B cell (primary cell): ENCODE data around the gene SIK3. TPM values are rescaled to one million over a fixed set of nuclear protein-coding genes. Genes with fewer than 3 reads are reported as not detected.

Source experiments
- ATAC-seq: fragments of 200-7000 bp; cut with Tn5 transposase; one replicate; pipeline ENCODE4 v1.10.0; 2021; ENCODE audit warnings: low read depth, mild to moderate bottlenecking, moderate number of reproducible peaks, moderate library complexity
- CTCF ChIA-PET: fragments of 350-600 bp; sonication (Branson Sonifier 250); formaldehyde crosslinking; loops from one replicate; lab custom pipeline; 2021; ENCODE audit warnings: antibody characterized with exemption, inconsistent platforms; lab: Charles Lee
- POLR2A ChIA-PET: fragments of 350-600 bp; sonication (Branson Sonifier 250); formaldehyde crosslinking; loops from one replicate; lab custom pipeline; 2021; ENCODE audit warnings: antibody characterized with exemption; lab: Charles Lee
- DNase-seq: peaks from one replicate; pipeline ENCODE4 v3.0.0; 2013
- H2AFZ ChIP-seq: 2 replicates; pipeline ENCODE4 v1.6.1; 2012; ENCODE audit warnings: mild to moderate bottlenecking, low read depth, low read length; ENCODE audit not compliant: insufficient read depth, poor library complexity, severe bottlenecking
- H3K27ac ChIP-seq, 2 donors: 1 replicate in 1 of 2; 2 replicates in 1 of 2; pipeline ENCODE4 v1.5.1; 2012 to 2013; ENCODE audit warnings: low read length in 2 of 2, mild to moderate bottlenecking in 2 of 2, moderate library complexity in 1 of 2
- H3K27me3 ChIP-seq, 4 experiments: fragments of 200-600 bp in 1 of 4; sonication (generic) in 1 of 4; replicated peaks in 1 of 4; 1 replicate in 2 of 4; 2 replicates in 2 of 4; pipeline versions ENCODE4 v1.6.1 to v1.7.0; 2013 to 2016; ENCODE audit warnings: low read length in 3 of 4, mild to moderate bottlenecking in 2 of 4, mixed read lengths in 1 of 4, moderate library complexity in 1 of 4; ENCODE audit not compliant: insufficient read depth in 4 of 4, control insufficient read depth in 3 of 4; ENCODE audit errors: control extremely low read depth in 1 of 4
- H3K36me3 ChIP-seq, 2 experiments: replicated peaks in 1 of 2; 1 replicate in 1 of 2; 2 replicates in 1 of 2; pipeline versions ENCODE4 v1.6.1 to v1.7.1; 2013; ENCODE audit warnings: low read length in 1 of 2; ENCODE audit not compliant: insufficient read depth in 2 of 2, control insufficient read depth in 1 of 2; ENCODE audit errors: control extremely low read depth in 1 of 2, extremely low read depth in 1 of 2
- H3K4me1 ChIP-seq, 2 donors: fragments of 200-600 bp in 1 of 2; sonication (generic) in 1 of 2; 1 replicate in 1 of 2; 2 replicates in 1 of 2; pipeline versions ENCODE4 v1.5.1 to v1.6.1; 2013 to 2017; ENCODE audit warnings: low read length in 2 of 2; ENCODE audit not compliant: control insufficient read depth in 2 of 2, insufficient read depth in 2 of 2
- H3K4me2 ChIP-seq: replicated peaks from 2 replicates; pipeline ENCODE3; 2012; ENCODE audit warnings: mild to moderate bottlenecking, low read depth, low read length; ENCODE audit not compliant: poor library complexity, severe bottlenecking
- H3K4me3 ChIP-seq, 5 experiments: fragments of 200-600 bp in 1 of 5; sonication (generic) in 1 of 5; 1 replicate in 3 of 5; 2 replicates in 2 of 5; pipeline versions ENCODE4 v1.5.1 to v1.7.0; 2011 to 2016; ENCODE audit warnings: low read length in 4 of 5, mild to moderate bottlenecking in 4 of 5, low read depth in 2 of 5, control low read depth in 1 of 5, moderate library complexity in 1 of 5; ENCODE audit not compliant: insufficient read depth in 1 of 5; ENCODE audit errors: control extremely low read depth in 1 of 5, extremely low read depth in 1 of 5
- H3K79me2 ChIP-seq: fragments of 200-600 bp; sonication (generic); one replicate; pipeline ENCODE4 v1.6.0; 2016; ENCODE audit warnings: low read length; ENCODE audit not compliant: control insufficient read depth, insufficient read depth
- H3K9ac ChIP-seq: fragments of 200-600 bp; sonication (generic); 2 replicates; pipeline ENCODE4 v1.6.1; 2017; ENCODE audit warnings: mild to moderate bottlenecking, low read length, moderate library complexity
- H3K9me3 ChIP-seq, 3 donors: one replicate each; pipeline versions ENCODE4 v1.6.1 to v1.7.1; 2013; ENCODE audit warnings: low read length in 2 of 3; ENCODE audit not compliant: control insufficient read depth in 2 of 3, insufficient read depth in 1 of 3; ENCODE audit errors: control extremely low read depth in 1 of 3
- H4K20me1 ChIP-seq: 2 replicates; pipeline ENCODE4 v1.6.0; 2012; ENCODE audit warnings: mild to moderate bottlenecking, low read length; ENCODE audit not compliant: insufficient read depth, control insufficient read depth, poor library complexity, severe bottlenecking
- H3K27ac Mint-ChIP-seq: one replicate; pipeline ENCODE4 v1.8.0; 2021; ENCODE audit warnings: mixed read lengths
- H3K27me3 Mint-ChIP-seq: one replicate; pipeline ENCODE4 v1.8.0; 2021; ENCODE audit warnings: mixed read lengths
- H3K4me1 Mint-ChIP-seq: one replicate; pipeline ENCODE4 v1.8.0; 2021; ENCODE audit warnings: mixed read lengths
- H3K4me3 Mint-ChIP-seq: one replicate; pipeline ENCODE4 v1.8.0; 2021; ENCODE audit warnings: mixed read lengths
- H3K9me3 Mint-ChIP-seq: one replicate; pipeline ENCODE4 v1.8.0; 2022; ENCODE audit warnings: mixed read lengths; ENCODE audit not compliant: insufficient read depth
- EZH2 ChIP-seq: IDR thresholded peaks from 2 replicates; pipeline ENCODE4 v1.6.1; 2012; ENCODE audit warnings: borderline replicate concordance, low read depth, mild to moderate bottlenecking, moderate library complexity, low read length; ENCODE audit not compliant: insufficient read depth, poor library complexity, severe bottlenecking
- WGBS: methylation state at CpG from one replicate; pipeline ENCODE4 v1.1.5; 2013; ENCODE audit warnings: missing lambda C conversion rate; ENCODE audit not compliant: insufficient coverage; 5-methylcytosine and 5-hydroxymethylcytosine counted together
- intact Hi-C: fragments of 100-400 bp; cut with micrococcal nuclease; formaldehyde crosslinking; loops from one replicate; pipeline ENCODE4 v1.10.0; 2022
- polyA plus RNA-seq: library from polyadenylated mRNA; depleted of rRNA; stranded (reverse); fragments of >200 nt; gene quantifications from 2 replicates; pipeline ENCODE4 v1.2.3, GENCODE V29; 2012
- total RNA-seq, 2 donors: library from RNA; stranded (reverse); fragments of 120-200 nt in 1 of 2; gene quantifications; 1 replicate in 1 of 2; 2 replicates in 1 of 2; pipeline versions ENCODE4 v1.2.3 to v1.2.4, GENCODE V29; 2013 to 2022
- TF ChIP-seq, protein P1 (sequence below): fragments of 200-600 bp; IDR thresholded peaks from one replicate; pipeline ENCODE4 v1.8.0; 2022; ENCODE audit warnings: antibody characterized with exemption, mild to moderate bottlenecking

SIK3 gene
- total and polyA plus RNA-seq, 2 donors (not counting 1 experiment from before 2014, with no cell fraction given): 36.5 to 180 TPM

DNA sequence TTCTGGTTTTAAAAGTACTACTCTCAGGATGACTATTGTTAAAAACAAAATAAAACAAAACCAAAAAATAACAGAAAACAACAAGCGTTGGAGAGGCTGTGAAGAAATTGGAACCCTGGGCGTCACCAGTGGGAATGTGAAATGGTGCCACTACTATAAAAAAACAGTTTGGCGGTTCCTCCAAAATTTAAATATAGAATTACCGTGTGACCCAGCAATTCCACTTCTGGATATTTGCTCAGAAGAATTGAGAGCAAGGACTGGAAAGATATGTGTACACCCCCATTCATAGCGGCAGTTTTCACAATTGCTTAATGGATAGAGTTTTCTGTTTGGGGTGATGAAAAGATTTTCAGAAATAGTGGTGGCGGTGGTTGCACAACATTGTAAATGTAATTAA, 283.7 kb downstream of the SIK3 start:
- TF ChIP-seq, protein P1, sequence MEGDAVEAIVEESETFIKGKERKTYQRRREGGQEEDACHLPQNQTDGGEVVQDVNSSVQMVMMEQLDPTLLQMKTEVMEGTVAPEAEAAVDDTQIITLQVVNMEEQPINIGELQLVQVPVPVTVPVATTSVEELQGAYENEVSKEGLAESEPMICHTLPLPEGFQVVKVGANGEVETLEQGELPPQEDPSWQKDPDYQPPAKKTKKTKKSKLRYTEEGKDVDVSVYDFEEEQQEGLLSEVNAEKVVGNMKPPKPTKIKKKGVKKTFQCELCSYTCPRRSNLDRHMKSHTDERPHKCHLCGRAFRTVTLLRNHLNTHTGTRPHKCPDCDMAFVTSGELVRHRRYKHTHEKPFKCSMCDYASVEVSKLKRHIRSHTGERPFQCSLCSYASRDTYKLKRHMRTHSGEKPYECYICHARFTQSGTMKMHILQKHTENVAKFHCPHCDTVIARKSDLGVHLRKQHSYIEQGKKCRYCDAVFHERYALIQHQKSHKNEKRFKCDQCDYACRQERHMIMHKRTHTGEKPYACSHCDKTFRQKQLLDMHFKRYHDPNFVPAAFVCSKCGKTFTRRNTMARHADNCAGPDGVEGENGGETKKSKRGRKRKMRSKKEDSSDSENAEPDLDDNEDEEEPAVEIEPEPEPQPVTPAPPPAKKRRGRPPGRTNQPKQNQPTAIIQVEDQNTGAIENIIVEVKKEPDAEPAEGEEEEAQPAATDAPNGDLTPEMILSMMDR: no peak
- no peak for TF ChIP-seq EZH2
- no peak overlapping the region for H3K9ac ChIP-seq

DNA sequence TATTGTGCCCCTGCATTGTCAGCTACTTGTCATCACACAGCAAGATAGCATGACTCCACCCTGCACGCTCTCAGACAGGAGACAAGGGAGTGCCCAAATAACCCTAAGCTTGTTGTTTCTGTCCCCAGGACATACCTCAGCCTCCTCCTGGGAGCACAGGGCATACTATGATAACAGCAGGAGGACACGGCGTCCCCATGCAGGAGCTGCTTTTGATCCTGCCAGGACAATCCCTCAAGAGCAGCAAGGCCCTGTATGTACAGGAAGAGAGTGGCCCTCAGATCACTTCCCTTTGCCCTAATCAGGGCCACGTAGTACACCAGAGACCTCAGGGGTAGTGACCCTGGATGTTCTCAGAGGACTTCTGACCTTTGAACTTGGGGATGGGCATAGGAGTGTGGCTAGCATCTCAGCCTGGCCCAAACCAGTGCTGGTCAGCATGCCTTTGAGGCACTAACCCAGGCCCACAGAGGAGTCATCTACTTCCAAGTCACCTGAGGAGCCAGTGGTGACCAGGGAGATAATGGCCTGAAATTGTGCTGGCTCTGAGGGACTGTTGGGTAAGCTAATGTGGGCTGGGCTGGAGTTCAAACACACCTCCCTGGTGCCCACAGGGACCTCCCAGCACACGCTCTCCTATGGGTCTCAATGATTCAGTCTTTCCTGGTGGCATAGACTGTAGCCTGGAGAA, 284.3 kb downstream of the SIK3 start:
- ChIA-PET POLR2A (no interaction called here), CTCF (interaction anchor here (2.0 kb wide), 1 partner anchor 22 kb away, joined by 5 read pairs; no protein-coding TSS in a partner anchor)
- no peaks in the 10 kb centered on the region for H3K4me1 Mint-ChIP-seq
- 100% methylated on average over 3 of the region's 5 CpGs for WGBS
- no peak overlapping the region for H3K27ac Mint-ChIP-seq
- no peak overlapping the region for H3K4me2 ChIP-seq
- H3K4me1 ChIP-seq: no peaks in the 10 kb centered on the region
- H3K27ac ChIP-seq: no peak overlapping the region
- no peaks in the 10 kb centered on the region for H3K9me3 ChIP-seq
- no peak overlapping the region for H3K4me3 ChIP-seq
- H3K27me3 ChIP-seq: peaks cover 0 to 3% (median 0%) of the 10 kb centered on the region in 4 experiments
- H3K36me3 ChIP-seq: no peaks in the 10 kb centered on the region
- DNase-seq (no peak), ATAC-seq (no peak)
- no peaks in the 10 kb centered on the region for H3K9me3 Mint-ChIP-seq
- no peak overlapping the region for H3K9ac ChIP-seq
- TF ChIP-seq, protein P1: no peak
- TF ChIP-seq EZH2: no peak
- H3K27me3 Mint-ChIP-seq: peaks cover 3% of the 10 kb centered on the region
- H3K79me2 ChIP-seq: no peaks in the 10 kb centered on the region
- intact Hi-C loops: no loop called here
- no peak overlapping the region for H2AFZ ChIP-seq
- H3K4me3 Mint-ChIP-seq: no peak overlapping the region
- no peaks in the 10 kb centered on the region for H4K20me1 ChIP-seq

More for the DNA sequence above, 283.7 kb downstream of the SIK3 start:
- WGBS: no CpG with 5 or more reads among the region's 6 CpGs
- H3K27me3 ChIP-seq: peaks cover 0 to 3% (median 0%) of the 10 kb centered on the region in 4 experiments
- no peak overlapping the region for H3K4me3 ChIP-seq
- no peak for DNase-seq
- H3K27ac Mint-ChIP-seq: no peak overlapping the region
- CTCF ChIA-PET: interaction anchor here (2.0 kb wide), 1 partner anchor 21 kb away, joined by 5 read pairs; no protein-coding TSS in a partner anchor
- no peak overlapping the region for H3K4me3 Mint-ChIP-seq
- H3K4me1 ChIP-seq: no peaks in the 10 kb centered on the region
- intact Hi-C loops: no loop called here
- H2AFZ ChIP-seq: no peak overlapping the region
- no peaks in the 10 kb centered on the region for H3K9me3 Mint-ChIP-seq
- no peaks in the 10 kb centered on the region for H3K36me3 ChIP-seq
- H3K4me1 Mint-ChIP-seq: no peaks in the 10 kb centered on the region
- no peak overlapping the region for H3K4me2 ChIP-seq
- no peaks in the 10 kb centered on the region for H3K9me3 ChIP-seq
- no peak for ATAC-seq
- no peaks in the 10 kb centered on the region for H3K27me3 Mint-ChIP-seq
- POLR2A ChIA-PET: no interaction called here
- no peak overlapping the region for H3K27ac ChIP-seq
- no peaks in the 10 kb centered on the region for H3K79me2 ChIP-seq
- H4K20me1 ChIP-seq: no peaks in the 10 kb centered on the region
